Spleen (tissue), 11 donors: ENCODE data around the gene TRIO. TPM values are rescaled to one million over a fixed set of nuclear protein-coding genes. Genes with fewer than 3 reads are reported as not detected.
"Not testable (repeated sequence)": the region's sequence is repeated elsewhere in the genome, so short reads cannot be mapped to it uniquely, and the experiment has no call there.

Experiments
- DNase-seq: peaks from one replicate; pipeline ENCODE4 v3.0.0-alpha.2; 2020
- H3K27ac ChIP-seq, 8 donors: fragments of 200-600 bp; sonication (generic) in 7 of 8; 1 replicate in 4 of 8; 2 replicates in 4 of 8; pipeline versions ENCODE4 v1.5.0 to v1.8.0; 2016 to 2021; ENCODE audit warnings: inconsistent platforms in 4 of 8, mild to moderate bottlenecking in 4 of 8, moderate library complexity in 1 of 8
- H3K27me3 ChIP-seq, 7 donors: fragments of 200-600 bp; sonication (generic) in 6 of 7; replicated peaks in 1 of 7; 1 replicate in 4 of 7; 2 replicates in 3 of 7; pipeline versions ENCODE4 v1.5.0 to v1.8.0; 2016 to 2021; ENCODE audit warnings: inconsistent platforms in 3 of 7, mild to moderate bottlenecking in 1 of 7
- H3K36me3 ChIP-seq, 6 donors: fragments of 200-600 bp; sonication (generic) in 5 of 6; 1 replicate in 4 of 6; 2 replicates in 2 of 6; pipeline versions ENCODE4 v1.5.0 to v1.8.0; 2016 to 2021; ENCODE audit warnings: inconsistent platforms in 2 of 6
- H3K4me1 ChIP-seq, 6 donors: fragments of 200-600 bp; sonication (generic) in 5 of 6; 1 replicate in 3 of 6; 2 replicates in 3 of 6; pipeline versions ENCODE4 v1.5.0 to v1.8.0; 2016 to 2021; ENCODE audit warnings: inconsistent platforms in 3 of 6
- H3K4me3 ChIP-seq, 8 donors: fragments of 200-600 bp; sonication (generic) in 7 of 8; 1 replicate in 4 of 8; 2 replicates in 4 of 8; pipeline versions ENCODE4 v1.5.0 to v1.8.0; 2016 to 2021; ENCODE audit warnings: inconsistent platforms in 4 of 8, mild to moderate bottlenecking in 4 of 8, moderate library complexity in 2 of 8
- H3K9me3 ChIP-seq, 8 donors: fragments of 200-600 bp; sonication (generic) in 7 of 8; 1 replicate in 4 of 8; 2 replicates in 4 of 8; pipeline versions ENCODE4 v1.5.0 to v1.8.0; 2016 to 2021; ENCODE audit warnings: inconsistent platforms in 4 of 8
- CTCF ChIP-seq, 11 experiments: fragments of 200-600 bp in 7 of 11; fragments of 450-650 bp in 4 of 11; sonication (generic) in 4 of 11; IDR thresholded peaks in 8 of 11; conservative IDR thresholded peaks in 3 of 11; 1 replicate in 7 of 11; 2 replicates in 4 of 11; pipeline versions ENCODE4 v1.4.0 to v1.8.0; 2016 to 2021; ENCODE audit warnings: antibody characterized with exemption in 11 of 11, inconsistent platforms in 4 of 11, mild to moderate bottlenecking in 1 of 11
- POLR2A ChIP-seq, 3 donors: fragments of 450-650 bp; IDR thresholded peaks; one replicate each; pipeline ENCODE4 v1.5.1; 2017; ENCODE audit warnings: antibody characterized with exemption in 3 of 3, mild to moderate bottlenecking in 1 of 3
- POLR2AphosphoS5 ChIP-seq, 3 donors: sonication (generic); formaldehyde crosslinking; IDR thresholded peaks; one replicate each; pipeline ENCODE4 v1.5.1; 2017; ENCODE audit warnings: antibody characterized with exemption in 3 of 3
- WGBS, 5 donors: extraction: QIAGEN DNeasy Blood & Tissue Kit in 3 of 5; methylation state at CpG; one replicate each; pipeline versions ENCODE4 v1.1.5 to v1.1.7; 2013 to 2018; 5-methylcytosine and 5-hydroxymethylcytosine counted together
- intact Hi-C: fragments of 100-400 bp; cut with DNase I; formaldehyde crosslinking; loops from one replicate; pipeline ENCODE4 v1.15.0; 2023; ENCODE audit warnings: low total_unique reads
- polyA plus RNA-seq, 3 donors: library from polyadenylated mRNA; stranded (reverse); fragments of 200-250 nt; gene quantifications; one replicate each; pipeline ENCODE4 v1.2.1, GENCODE V29; 2013
- total RNA-seq, 7 donors: library from RNA; depleted of rRNA in 3 of 7; stranded (reverse); fragments of >200 nt in 3 of 7; fragmentation: NEBNext Ultra II Directional in 4 of 7; extraction: Animal tissue kit (Norgen Biotek cat#: 25700) in 4 of 7; gene quantifications; one replicate each; pipeline versions ENCODE4 v1.1.0 to v1.2.1, GENCODE V29; 2016 to 2021
- donor health status: healthy with polysubstance abuse.
- donor health status: DM: no; HTN: no; CAD: no; lungs with moderate emphysema.
- donor health status: DM: no; HTN: no; CAD: no.
- donor health status: Bipolar disorder and iron deficiency.
- donor health status: healthy.
- donor health status: DM: no; HTN: no; CAD: no.
- donor health status: DM: yes; HTN: yes; CAD: no.

TRIO gene
- total and polyA plus RNA-seq, 10 donors, result 21.5 to 280 (median 190) TPM

DNA sequence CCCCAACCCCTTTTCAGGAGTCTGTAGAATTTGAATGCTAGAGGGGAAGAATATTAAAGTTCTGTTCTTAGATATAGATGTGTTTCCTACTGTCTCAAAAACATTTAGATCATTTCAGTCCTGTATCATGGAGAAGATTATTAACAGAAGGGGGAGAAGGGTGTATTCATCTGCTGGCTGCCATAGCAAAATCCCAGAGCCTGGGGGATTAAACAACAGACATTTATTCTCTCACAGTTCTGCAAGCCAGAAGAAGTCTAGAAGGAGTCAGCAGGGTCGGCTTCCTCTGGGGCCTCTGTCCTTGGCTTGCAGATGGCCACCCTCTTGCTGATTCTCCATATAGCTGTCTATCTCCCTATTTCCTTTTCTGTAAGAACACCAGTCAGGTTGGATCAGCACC is 288.4 kb downstream of the TRIO start:
- no peaks in the 10 kb centered on the region for H3K9me3 ChIP-seq
- WGBS, 5 donors, result 72 to 96% (median 89%) methylated on average over 1 of the region's 1 CpG
- peaks cover 0 to 66% (median 7%) of the 10 kb centered on the region in 6 donors for H3K36me3 ChIP-seq
- no peaks in the 10 kb centered on the region for H3K4me1 ChIP-seq
- DNase-seq, result no peak
- TF ChIP-seq POLR2A (IDR thresholded peaks at IDR 0.05), result no peak
- TF ChIP-seq CTCF (IDR thresholded peaks at IDR 0.05 in 8 of 11, conservative IDR thresholded peaks at IDR 0.05 in 3 of 11), result no peak
- TF ChIP-seq POLR2AphosphoS5 (IDR thresholded peaks at IDR 0.05), result no peak
- no peaks in the 10 kb centered on the region for H3K27me3 ChIP-seq
- no peak overlapping the region for H3K4me3 ChIP-seq
- intact Hi-C loops, result no loop called here
- no peak overlapping the region for H3K27ac ChIP-seq

DNA sequence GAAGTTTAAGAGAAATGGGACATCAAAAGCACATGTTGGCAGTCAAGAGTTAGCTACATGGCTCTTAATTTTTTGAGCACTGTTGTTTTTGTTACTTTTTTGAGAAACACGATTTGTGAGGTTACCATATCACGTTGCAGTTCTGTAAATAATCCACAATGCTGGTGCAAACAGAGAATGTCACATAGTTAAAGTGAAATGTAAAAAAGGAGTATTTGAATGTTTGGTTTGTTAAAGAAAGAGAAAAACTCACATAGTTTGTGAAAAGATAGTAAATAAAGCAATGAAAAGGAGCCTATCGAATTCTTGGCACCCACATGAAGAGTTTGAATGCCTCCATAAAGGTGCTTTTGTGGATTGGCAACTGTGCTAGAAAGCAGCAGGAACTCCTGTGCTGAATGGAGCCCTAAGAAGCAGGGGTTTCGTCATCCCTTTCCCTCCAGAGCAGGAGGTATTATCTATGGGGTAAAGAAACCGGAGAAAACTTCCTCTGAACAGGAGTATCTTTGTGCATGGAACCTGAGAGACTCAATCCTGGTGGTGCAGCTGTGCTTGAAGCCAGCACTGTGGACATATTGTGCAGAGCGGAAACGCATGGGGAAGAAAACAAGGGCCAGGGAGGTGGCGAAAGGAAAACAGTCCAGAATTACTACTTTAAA is 289.9 kb downstream of the TRIO start:
- 87 to 90% (median 90%) methylated on average over 8 of the region's 8 CpGs for WGBS, 5 donors
- intact Hi-C loops, result no loop called here
- TF ChIP-seq POLR2A (IDR thresholded peaks at IDR 0.05) (no peak), POLR2AphosphoS5 (IDR thresholded peaks at IDR 0.05) (no peak), CTCF (IDR thresholded peaks at IDR 0.05 in 8 of 11, conservative IDR thresholded peaks at IDR 0.05 in 3 of 11) (no peak)
- DNase-seq, result no peak
- no peak overlapping the region for H3K4me3 ChIP-seq
- H3K27ac ChIP-seq, result no peak overlapping the region
- peaks cover 0 to 51% (median 4%) of the 10 kb centered on the region in 6 donors for H3K36me3 ChIP-seq
- no peaks in the 10 kb centered on the region for H3K27me3 ChIP-seq
- no peaks in the 10 kb centered on the region for H3K9me3 ChIP-seq
- no peaks in the 10 kb centered on the region for H3K4me1 ChIP-seq

GRCh38 chr5:14435481-14435880 is 292.3 kb downstream of the TRIO start:
- Histone ChIP-seq H3K27ac (no peak overlapping the region), H3K9me3 (no peaks in the 10 kb centered on the region), H3K4me3 (no peak overlapping the region), H3K4me1 (peaks cover 0 to 7% (median 0%) of the 10 kb centered on the region in 6 donors), H3K27me3 (no peaks in the 10 kb centered on the region), H3K36me3 (peaks cover 0 to 48% (median 4%) of the 10 kb centered on the region in 6 donors)
- intact Hi-C loops, result no loop called here
- TF ChIP-seq CTCF (IDR thresholded peaks at IDR 0.05 in 8 of 11, conservative IDR thresholded peaks at IDR 0.05 in 3 of 11), result no peak
- TF ChIP-seq POLR2A (IDR thresholded peaks at IDR 0.05), result no peak
- TF ChIP-seq POLR2AphosphoS5 (IDR thresholded peaks at IDR 0.05), result no peak
- WGBS, 5 donors, result 78 to 94% (median 90%) methylated on average over 2 of the region's 2 CpGs
- DNase-seq, result no peak

- H3K4me1 ChIP-seq, H3K9me3 ChIP-seq, H3K27ac ChIP-seq, DNase-seq, H3K4me3 ChIP-seq, H3K27me3 ChIP-seq, intact Hi-C loops: not testable (repeated sequence)
- 70 to 94% (median 86%) methylated on average over 5 of the region's 5 CpGs for WGBS, 5 donors
- H3K36me3 ChIP-seq, result peaks cover 0 to 48% (median 1%) of the 10 kb centered on the region in 6 donors
Observed at GRCh38 chr5:14436122-14436521, 293.0 kb downstream of the TRIO start.
